CD4-positive, alpha-beta memory T cell (primary cell): ENCODE measurements around the gene SEC24D. TPM values are rescaled to one million over a fixed set of nuclear protein-coding genes. Genes with fewer than 3 reads are reported as not detected.

ENCODE experiments used
- CTCF ChIA-PET: fragments of 350-600 bp; sonication (Branson Sonifier 250); formaldehyde crosslinking; loops from one replicate; lab custom pipeline; 2021; ENCODE audit warnings: inconsistent platforms; ENCODE audit not compliant: partially characterized antibody; lab: Charles Lee
- POLR2A ChIA-PET: fragments of 350-600 bp; sonication (Branson Sonifier 250); formaldehyde crosslinking; loops from one replicate; lab custom pipeline; 2021; ENCODE audit not compliant: partially characterized antibody; lab: Charles Lee
- DNase-seq, 5 donors: peaks; one replicate each; pipeline versions ENCODE4 v3.0.0 to v3.0.0-alpha.2; 2020 to 2022; ENCODE audit warnings: mixed read lengths in 1 of 5
- H3K27ac ChIP-seq: one replicate; pipeline ENCODE4 v1.7.0; 2013; ENCODE audit warnings: low read depth, low read length
- H3K27me3 ChIP-seq: 2 replicates; pipeline ENCODE4 v1.7.0; 2013; ENCODE audit warnings: mild to moderate bottlenecking, low read length, moderate library complexity; ENCODE audit not compliant: insufficient read depth
- H3K36me3 ChIP-seq: 2 replicates; pipeline ENCODE4 v1.7.0; 2013; ENCODE audit warnings: mild to moderate bottlenecking, low read length, moderate library complexity; ENCODE audit not compliant: insufficient read depth
- H3K4me1 ChIP-seq: 2 replicates; pipeline ENCODE4 v1.7.0; 2013; ENCODE audit warnings: mild to moderate bottlenecking, low read length, moderate library complexity; ENCODE audit not compliant: insufficient read depth
- H3K4me3 ChIP-seq, 2 donors: one replicate each; pipeline ENCODE4 v1.7.0; 2013; ENCODE audit warnings: low read length in 2 of 2, mild to moderate bottlenecking in 1 of 2
- H3K9me3 ChIP-seq, 2 donors: one replicate each; pipeline ENCODE4 v1.7.0; 2013; ENCODE audit warnings: low read length in 2 of 2, control low read depth in 1 of 2; ENCODE audit not compliant: control insufficient read depth in 1 of 2
- H3K27ac Mint-ChIP-seq, 7 donors: one replicate each; pipeline ENCODE4 v1.8.0; 2020 to 2021; ENCODE audit warnings: mixed read lengths in 7 of 7, mild to moderate bottlenecking in 6 of 7, inconsistent platforms in 3 of 7, moderate library complexity in 3 of 7
- H3K27me3 Mint-ChIP-seq, 2 donors: one replicate each; pipeline ENCODE4 v1.8.0; 2020 to 2021; ENCODE audit warnings: mixed read lengths in 2 of 2
- H3K36me3 Mint-ChIP-seq, 2 donors: one replicate each; pipeline ENCODE4 v1.8.0; 2020 to 2021; ENCODE audit warnings: mixed read lengths in 2 of 2, inconsistent platforms in 1 of 2, mild to moderate bottlenecking in 1 of 2
- H3K4me1 Mint-ChIP-seq, 4 donors: one replicate each; pipeline ENCODE4 v1.8.0; 2020 to 2021; ENCODE audit warnings: mixed read lengths in 4 of 4, mild to moderate bottlenecking in 1 of 4
- H3K4me3 Mint-ChIP-seq, 8 donors: one replicate each; pipeline ENCODE4 v1.8.0; 2020 to 2021; ENCODE audit warnings: mixed read lengths in 8 of 8, mild to moderate bottlenecking in 7 of 8, moderate library complexity in 6 of 8, inconsistent platforms in 3 of 8
- H3K9me3 Mint-ChIP-seq, 8 donors: one replicate each; pipeline ENCODE4 v1.8.0; 2020 to 2021; ENCODE audit warnings: mixed read lengths in 8 of 8, mild to moderate bottlenecking in 5 of 8, inconsistent platforms in 3 of 8, moderate library complexity in 1 of 8
- intact Hi-C: fragments of 100-400 bp; cut with micrococcal nuclease; formaldehyde crosslinking; loops from one replicate; pipeline ENCODE4 v1.15.1; 2023
- polyA plus RNA-seq, 2 donors: library from polyadenylated mRNA; unstranded; fragments of 300-500 nt; fragmentation: Illumina TruSeq; gene quantifications; one replicate each; pipeline ENCODE4 v1.2.3, GENCODE V29; 2021
- total RNA-seq, 2 experiments: library from RNA; stranded (reverse); gene quantifications; one replicate each; pipeline ENCODE4 v1.2.3, GENCODE V29; 2021

SEC24D gene
- total and polyA plus RNA-seq, 4 experiments from 2014 or later, result 16.1 to 36.8 (median 30.2) TPM

- intact Hi-C loops, result no loop called here
- POLR2A ChIA-PET, result no interaction called here
These were observed 22.4 kb downstream of the SEC24D start for GRCh38 chr4:118813561-118813960.

GRCh38 chr4:118811832-118812231, 24.1 kb downstream of the SEC24D start:
- H3K27ac ChIP-seq, result no peak overlapping the region
- peaks cover 43% of the 10 kb centered on the region for H3K36me3 ChIP-seq
- intact Hi-C loops, result no loop called here
- Mint-ChIP-seq H3K4me3 (no peak overlapping the region), H3K36me3 (peaks cover 70 to 80% of the 10 kb centered on the region in 2 donors), H3K4me1 (peaks cover 0 to 2% (median under 1%) of the 10 kb centered on the region in 4 donors), H3K27ac (no peak overlapping the region), H3K9me3 (no peaks in the 10 kb centered on the region), H3K27me3 (no peaks in the 10 kb centered on the region)
- DNase-seq, result no peak
- no peaks in the 10 kb centered on the region for H3K27me3 ChIP-seq
- POLR2A ChIA-PET, result no interaction called here
- no peaks in the 10 kb centered on the region for H3K4me1 ChIP-seq
- H3K9me3 ChIP-seq, result no peaks in the 10 kb centered on the region
- CTCF ChIA-PET, result no interaction called here
- H3K4me3 ChIP-seq, result no peak overlapping the region

More at GRCh38 chr4:118813561-118813960, 22.4 kb downstream of the SEC24D start:
- no peak overlapping the region for H3K27ac Mint-ChIP-seq
- no peaks in the 10 kb centered on the region for H3K27me3 Mint-ChIP-seq
- H3K36me3 ChIP-seq, result peaks cover 43% of the 10 kb centered on the region
- CTCF ChIA-PET, result interaction anchor here (1.0 kb wide), 1 partner anchor 42 kb away, joined by 4 read pairs; no protein-coding TSS in a partner anchor
- H3K9me3 Mint-ChIP-seq, result no peaks in the 10 kb centered on the region
- H3K9me3 ChIP-seq, result no peaks in the 10 kb centered on the region
- H3K4me1 ChIP-seq, result no peaks in the 10 kb centered on the region
- H3K4me3 ChIP-seq, result no peak overlapping the region
- peaks cover 0 to 3% (median 2%) of the 10 kb centered on the region in 4 donors for H3K4me1 Mint-ChIP-seq
- no peak overlapping the region for H3K27ac ChIP-seq
- DNase-seq, result no peak
- H3K4me3 Mint-ChIP-seq, result no peak overlapping the region
- peaks cover 59 to 69% of the 10 kb centered on the region in 2 donors for H3K36me3 Mint-ChIP-seq
- H3K27me3 ChIP-seq, result no peaks in the 10 kb centered on the region

- no peak for DNase-seq
- ChIA-PET CTCF (interaction anchor here (0.6 kb wide), 1 partner anchor 101 kb away, joined by 4 read pairs; no protein-coding TSS in a partner anchor), POLR2A (no interaction called here)
- Mint-ChIP-seq H3K4me3 (no peak overlapping the region), H3K9me3 (no peaks in the 10 kb centered on the region), H3K27me3 (no peaks in the 10 kb centered on the region), H3K36me3 (peaks cover 66 to 79% of the 10 kb centered on the region in 2 donors), H3K4me1 (no peaks in the 10 kb centered on the region), H3K27ac (peak overlapping the region in 1 of 7 donors; percentile 37)
- no peaks in the 10 kb centered on the region for H3K9me3 ChIP-seq
- no peaks in the 10 kb centered on the region for H3K4me1 ChIP-seq
- H3K36me3 ChIP-seq, result peaks cover 43% of the 10 kb centered on the region
- intact Hi-C loops, result no loop called here
- H3K27me3 ChIP-seq, result no peaks in the 10 kb centered on the region
- no peak overlapping the region for H3K4me3 ChIP-seq
- no peak overlapping the region for H3K27ac ChIP-seq
These were observed 24.7 kb downstream of the SEC24D start for GRCh38 chr4:118810991-118811764.

- Mint-ChIP-seq H3K36me3 (peaks cover 73 to 74% of the 10 kb centered on the region in 2 donors), H3K27me3 (no peaks in the 10 kb centered on the region), H3K4me1 (no peaks in the 10 kb centered on the region), H3K27ac (peak overlapping the region in 1 of 7 donors; percentile 50), H3K4me3 (no peak overlapping the region), H3K9me3 (no peaks in the 10 kb centered on the region)
- Histone ChIP-seq H3K4me1 (no peaks in the 10 kb centered on the region), H3K4me3 (no peak overlapping the region), H3K27me3 (no peaks in the 10 kb centered on the region), H3K27ac (no peak overlapping the region), H3K36me3 (peaks cover 34% of the 10 kb centered on the region), H3K9me3 (no peaks in the 10 kb centered on the region)
- CTCF ChIA-PET, result no interaction called here
- POLR2A ChIA-PET, result no interaction called here
- no peak for DNase-seq
- intact Hi-C loops, result no loop called here
These were observed 28.3 kb downstream of the SEC24D start for GRCh38 chr4:118807659-118808058.

GRCh38 chr4:118803253-118803652, 32.7 kb downstream of the SEC24D start:
- Mint-ChIP-seq H3K27ac (peak overlapping the region in 1 of 7 donors; percentile 42), H3K27me3 (no peaks in the 10 kb centered on the region), H3K4me3 (no peak overlapping the region), H3K36me3 (peaks cover 65 to 71% of the 10 kb centered on the region in 2 donors), H3K9me3 (no peaks in the 10 kb centered on the region), H3K4me1 (peaks cover 0 to 1% (median 0%) of the 10 kb centered on the region in 4 donors)
- Histone ChIP-seq H3K4me3 (no peak overlapping the region), H3K9me3 (no peaks in the 10 kb centered on the region), H3K36me3 (peaks cover 31% of the 10 kb centered on the region), H3K4me1 (no peaks in the 10 kb centered on the region), H3K27ac (no peak overlapping the region), H3K27me3 (no peaks in the 10 kb centered on the region)
- ChIA-PET POLR2A (no interaction called here), CTCF (interaction anchor here (2.5 kb wide), 1 partner anchor 62 kb away, joined by 8 read pairs; no protein-coding TSS in a partner anchor)
- intact Hi-C loops, result no loop called here
- no peak for DNase-seq

- Mint-ChIP-seq H3K4me3 (no peak overlapping the region), H3K9me3 (no peaks in the 10 kb centered on the region), H3K27ac (peak overlapping the region in 2 of 7 donors; percentile 52 to 69), H3K36me3 (peaks cover 65 to 66% of the 10 kb centered on the region in 2 donors), H3K4me1 (peaks cover 0 to 1% (median 0%) of the 10 kb centered on the region in 4 donors), H3K27me3 (no peaks in the 10 kb centered on the region)
- H3K27me3 ChIP-seq, result no peaks in the 10 kb centered on the region
- H3K9me3 ChIP-seq, result no peaks in the 10 kb centered on the region
- no peaks in the 10 kb centered on the region for H3K4me1 ChIP-seq
- POLR2A ChIA-PET, result interaction anchor here (1.1 kb wide), 1 partner anchor 48 kb away, joined by 3 read pairs; no protein-coding TSS in a partner anchor
- no peak overlapping the region for H3K4me3 ChIP-seq
- intact Hi-C loops, result no loop called here
- no peak overlapping the region for H3K27ac ChIP-seq
- no peak for DNase-seq
- CTCF ChIA-PET, result interaction anchor here (2.5 kb wide), 1 partner anchor 63 kb away, joined by 8 read pairs; no protein-coding TSS in a partner anchor
- peaks cover 34% of the 10 kb centered on the region for H3K36me3 ChIP-seq
These were observed 33.9 kb downstream of the SEC24D start for GRCh38 chr4:118801895-118802575.
